ENCODE data around the gene ARHGAP9. TPM values are rescaled to one million over a fixed set of nuclear protein-coding genes. Genes with fewer than 3 reads are reported as not detected.

ARHGAP9 gene
- total RNA-seq, 1 donor from 2014 or later, result 37.7 TPM

DNA sequence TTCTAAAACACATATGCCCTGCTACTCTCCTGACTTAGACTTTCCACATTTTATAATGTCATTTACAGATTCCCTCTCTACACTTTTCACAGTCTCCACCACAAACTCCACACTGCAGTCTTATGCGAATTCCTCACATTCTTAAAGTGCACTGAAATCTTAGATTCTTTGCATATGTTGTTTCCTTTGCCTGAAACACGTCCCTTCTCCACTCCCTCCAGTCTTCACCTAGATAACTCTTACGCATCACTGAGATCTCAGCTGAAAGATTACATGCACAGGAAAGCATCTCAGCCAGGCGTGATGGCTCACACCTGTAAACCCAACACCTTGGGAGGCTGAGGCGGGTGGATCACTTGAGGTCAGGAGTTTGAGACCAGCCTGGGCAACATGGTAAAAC lies 3.8 kb upstream of the ARHGAP9 start:
- TF ChIP-seq, protein P1, sequence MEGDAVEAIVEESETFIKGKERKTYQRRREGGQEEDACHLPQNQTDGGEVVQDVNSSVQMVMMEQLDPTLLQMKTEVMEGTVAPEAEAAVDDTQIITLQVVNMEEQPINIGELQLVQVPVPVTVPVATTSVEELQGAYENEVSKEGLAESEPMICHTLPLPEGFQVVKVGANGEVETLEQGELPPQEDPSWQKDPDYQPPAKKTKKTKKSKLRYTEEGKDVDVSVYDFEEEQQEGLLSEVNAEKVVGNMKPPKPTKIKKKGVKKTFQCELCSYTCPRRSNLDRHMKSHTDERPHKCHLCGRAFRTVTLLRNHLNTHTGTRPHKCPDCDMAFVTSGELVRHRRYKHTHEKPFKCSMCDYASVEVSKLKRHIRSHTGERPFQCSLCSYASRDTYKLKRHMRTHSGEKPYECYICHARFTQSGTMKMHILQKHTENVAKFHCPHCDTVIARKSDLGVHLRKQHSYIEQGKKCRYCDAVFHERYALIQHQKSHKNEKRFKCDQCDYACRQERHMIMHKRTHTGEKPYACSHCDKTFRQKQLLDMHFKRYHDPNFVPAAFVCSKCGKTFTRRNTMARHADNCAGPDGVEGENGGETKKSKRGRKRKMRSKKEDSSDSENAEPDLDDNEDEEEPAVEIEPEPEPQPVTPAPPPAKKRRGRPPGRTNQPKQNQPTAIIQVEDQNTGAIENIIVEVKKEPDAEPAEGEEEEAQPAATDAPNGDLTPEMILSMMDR (IDR thresholded peaks at IDR 0.05), result no peak
- intact Hi-C loops (cut with DNase I), result no loop called here
- Histone ChIP-seq H3K27ac (no peak overlapping the region), H3K4me1 (peaks cover 3% of the 10 kb centered on the region), H3K36me3 (no peaks in the 10 kb centered on the region), H3K27me3 (no peaks in the 10 kb centered on the region), H3K4me3 (no peak overlapping the region), H3K9me3 (no peaks in the 10 kb centered on the region)
- DNase-seq (no peak), ATAC-seq (no peak)

- TF ChIP-seq, protein P1 (IDR thresholded peaks at IDR 0.05), result no peak
- intact Hi-C loops (cut with DNase I), result no loop called here
- ATAC-seq, result no peak
These were observed 2.0 kb upstream of the ARHGAP9 start for GRCh38 chr12:57481671-57482070.

GRCh38 chr12:57479043-57479375 lies 657 bp downstream of the ARHGAP9 start:
- H3K9me3 ChIP-seq, result no peaks in the 10 kb centered on the region
- intact Hi-C loops (cut with DNase I), result no loop called here
- TF ChIP-seq, protein P1 (IDR thresholded peaks at IDR 0.05), result no peak
- H3K27ac ChIP-seq, result peak overlapping the region; percentile 77
- no peak for DNase-seq
- no peak for ATAC-seq
- H3K36me3 ChIP-seq, result peaks cover 4% of the 10 kb centered on the region
- peaks cover 26% of the 10 kb centered on the region for H3K4me1 ChIP-seq
- peak overlapping the region; percentile 46 for H3K4me3 ChIP-seq
- peaks cover 25% of the 10 kb centered on the region for H3K27me3 ChIP-seq

More at GRCh38 chr12:57481671-57482070, 2.0 kb upstream of the ARHGAP9 start:
- peaks cover 3% of the 10 kb centered on the region for H3K4me1 ChIP-seq
- H3K27me3 ChIP-seq, result no peaks in the 10 kb centered on the region
- DNase-seq, result no peak
- H3K36me3 ChIP-seq, result no peaks in the 10 kb centered on the region
- H3K9me3 ChIP-seq, result no peaks in the 10 kb centered on the region
- H3K4me3 ChIP-seq, result no peak overlapping the region
- H3K27ac ChIP-seq, result no peak overlapping the region

DNA sequence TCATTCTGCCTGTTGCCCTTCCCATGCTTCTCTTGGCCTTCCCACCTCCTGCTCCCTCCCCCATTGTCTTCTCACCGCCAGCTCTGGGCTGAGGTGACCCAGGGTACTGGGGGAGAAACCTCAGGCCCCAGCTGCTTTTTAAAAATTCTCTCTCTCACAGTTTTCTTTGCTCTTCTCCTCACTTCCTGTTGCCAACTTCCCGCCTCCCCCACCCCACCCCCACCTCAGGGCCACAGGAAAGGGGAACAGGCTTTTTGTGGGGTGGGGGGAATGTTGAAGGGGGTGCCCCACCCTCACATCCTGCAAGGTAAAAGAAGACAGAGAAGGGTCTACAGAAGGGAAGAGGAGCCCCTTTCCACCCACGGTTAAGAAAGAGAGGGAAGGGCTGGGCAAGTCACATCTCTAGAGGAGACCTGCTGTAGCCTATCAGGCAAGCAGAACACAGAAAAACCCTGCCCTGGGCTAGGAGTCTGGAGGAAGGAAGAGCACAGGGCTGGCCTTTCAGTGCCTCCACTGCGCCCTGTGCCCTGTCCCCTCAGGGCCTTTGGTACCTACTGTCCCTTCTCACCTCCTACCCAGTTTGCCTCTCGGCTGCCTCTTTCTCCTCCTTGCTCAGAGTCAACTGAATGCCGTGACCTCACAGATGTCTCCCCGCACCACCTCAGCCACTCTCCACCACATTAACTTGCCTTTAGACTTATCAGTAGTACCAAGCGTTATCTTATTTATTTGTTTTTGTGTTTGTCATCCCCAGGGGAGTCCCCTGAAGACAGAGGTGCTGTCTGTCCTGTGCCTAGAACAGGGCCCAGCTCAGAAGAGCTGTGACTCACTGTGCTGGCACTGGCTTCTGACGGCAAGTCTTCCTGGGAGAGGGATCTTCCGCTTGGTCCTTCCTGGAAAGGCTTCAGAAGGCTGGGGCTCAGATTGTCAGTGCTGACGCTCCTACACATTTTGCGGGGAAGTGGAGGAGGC lies 1.7 kb downstream of the ARHGAP9 start:
- H3K27me3 ChIP-seq, result peaks cover 31% of the 10 kb centered on the region
- H3K27ac ChIP-seq, result peak overlapping the region; percentile 77
- peaks cover 26% of the 10 kb centered on the region for H3K4me1 ChIP-seq
- TF ChIP-seq, protein P1 (IDR thresholded peaks at IDR 0.05), result no peak
- DNase-seq, result no peak
- intact Hi-C loops (cut with DNase I), result no loop called here
- peaks cover 4% of the 10 kb centered on the region for H3K36me3 ChIP-seq
- H3K9me3 ChIP-seq, result no peaks in the 10 kb centered on the region
- peak; percentile 53 for ATAC-seq
- H3K4me3 ChIP-seq, result peak overlapping the region; percentile 46

- peaks cover 33% of the 10 kb centered on the region for H3K27me3 ChIP-seq
- ATAC-seq (no peak), DNase-seq (no peak)
- H3K9me3 ChIP-seq, result no peaks in the 10 kb centered on the region
- peaks cover 4% of the 10 kb centered on the region for H3K36me3 ChIP-seq
- peak overlapping the region; percentile 46 for H3K4me3 ChIP-seq
- TF ChIP-seq, protein P1 (IDR thresholded peaks at IDR 0.05), result no peak
- peaks cover 26% of the 10 kb centered on the region for H3K4me1 ChIP-seq
- H3K27ac ChIP-seq, result peak overlapping the region; percentile 77
- intact Hi-C loops (cut with DNase I), result no loop called here
These were observed 2.5 kb downstream of the ARHGAP9 start for GRCh38 chr12:57476993-57477709.
